Smooth muscle cell (in vitro differentiated cells): ENCODE results near the gene NAP1L4. TPM values are rescaled to one million over a fixed set of nuclear protein-coding genes. Genes with fewer than 3 reads are reported as not detected.

Experiments used
- DNase-seq: peaks from one replicate; lab custom pipeline; 2025; ENCODE audit not compliant: unreplicated experiment; lab: John Stamatoyannopoulos, UW
- H2AFZ ChIP-seq: fragments of 200-600 bp; sonication (generic); 2 replicates; pipeline ENCODE4 v1.6.0; 2016; ENCODE audit warnings: antibody characterized with exemption, low read depth, mild to moderate bottlenecking
- H3F3A ChIP-seq: fragments of 200-600 bp; sonication (generic); 2 replicates; pipeline ENCODE4 v1.6.0; 2017; ENCODE audit warnings: antibody characterized with exemption, low read depth
- H3K27ac ChIP-seq: fragments of 200-600 bp; sonication (generic); 2 replicates; pipeline ENCODE4 v1.5.1; 2016; ENCODE audit warnings: low read depth, mild to moderate bottlenecking
- H3K27me3 ChIP-seq: fragments of 200-600 bp; sonication (generic); 2 replicates; pipeline ENCODE4 v1.6.1; 2016; ENCODE audit warnings: low read depth, mild to moderate bottlenecking
- H3K36me3 ChIP-seq: fragments of 200-600 bp; sonication (generic); 2 replicates; pipeline ENCODE4 v1.5.1; 2016; ENCODE audit warnings: low read depth
- H3K4me1 ChIP-seq: fragments of 200-600 bp; sonication (generic); 2 replicates; pipeline ENCODE4 v1.5.1; 2016; ENCODE audit warnings: low read depth
- H3K4me2 ChIP-seq: fragments of 200-600 bp; sonication (generic); 2 replicates; pipeline ENCODE4 v1.6.0; 2016; ENCODE audit warnings: mild to moderate bottlenecking
- H3K4me3 ChIP-seq: fragments of 200-600 bp; sonication (generic); 2 replicates; pipeline ENCODE4 v1.5.1; 2016; ENCODE audit warnings: mild to moderate bottlenecking
- H3K79me2 ChIP-seq: fragments of 200-600 bp; sonication (generic); 2 replicates; pipeline ENCODE4 v1.6.0; 2016; ENCODE audit warnings: low read depth, mild to moderate bottlenecking
- H3K9ac ChIP-seq: fragments of 200-600 bp; sonication (generic); 2 replicates; pipeline ENCODE4 v1.6.0; 2016; ENCODE audit warnings: low read depth
- H3K9me3 ChIP-seq: fragments of 200-600 bp; sonication (generic); replicated peaks from 2 replicates; pipeline ENCODE4 v1.5.1; 2016; ENCODE audit warnings: low read depth
- H4K20me1 ChIP-seq: fragments of 200-600 bp; sonication (generic); 2 replicates; pipeline ENCODE4 v1.6.0; 2016; ENCODE audit warnings: low read depth
- CTCF ChIP-seq: fragments of 200-600 bp; sonication (generic); IDR thresholded peaks from 2 replicates; pipeline ENCODE4 v1.5.1; 2017; ENCODE audit warnings: borderline replicate concordance, mild to moderate bottlenecking, antibody characterized with exemption; ENCODE audit not compliant: insufficient read depth, poor library complexity, severe bottlenecking
- WGBS: methylation state at CpG from one replicate; pipeline ENCODE4 v1.1.7; 2016; ENCODE audit warnings: low lambda C conversion rate; 5-methylcytosine and 5-hydroxymethylcytosine counted together
- polyA plus RNA-seq: library from polyadenylated mRNA; unstranded; fragments of >200 nt; fragmentation: Nextera tagmentation; extraction: Ambion mirVana; gene quantifications from 2 replicates; pipeline ENCODE4 v1.2.1, GENCODE V29; 2016
- total RNA-seq: library from RNA; depleted of rRNA; stranded (reverse); fragments of >200 nt; gene quantifications from 2 replicates; pipeline ENCODE4 v1.2.3, GENCODE V29; 2014

The NAP1L4 gene
- total and polyA plus RNA-seq, 2 experiments from 2014 or later: 63.1 to 95.0 TPM

- H3K27ac ChIP-seq: no peak overlapping the region
- H3K4me2 ChIP-seq: no peak overlapping the region
- H4K20me1 ChIP-seq: peaks cover 69% of the 10 kb centered on the region
- DNase-seq: no peak
- peaks cover 35% of the 10 kb centered on the region for H3K79me2 ChIP-seq
- H3K36me3 ChIP-seq: peaks cover 11% of the 10 kb centered on the region
- H3K27me3 ChIP-seq: no peaks in the 10 kb centered on the region
- no peaks in the 10 kb centered on the region for H3K4me1 ChIP-seq
- 74% methylated on average over 24 of the region's 24 CpGs for WGBS
- H3K9ac ChIP-seq: no peak overlapping the region
- no peaks in the 10 kb centered on the region for H3K9me3 ChIP-seq
- H2AFZ ChIP-seq: no peak overlapping the region
- peak; percentile 75 for TF ChIP-seq CTCF
- H3F3A ChIP-seq: no peaks in the 10 kb centered on the region
- H3K4me3 ChIP-seq: no peak overlapping the region
Measured at GRCh38 chr11:3037040-3037944, 45.2 kb upstream of the NAP1L4 start.

- Histone ChIP-seq H3K4me3 (no peak overlapping the region), H3K9ac (no peak overlapping the region), H3K4me1 (no peaks in the 10 kb centered on the region), H3K27me3 (no peaks in the 10 kb centered on the region), H3F3A (no peaks in the 10 kb centered on the region), H3K79me2 (peaks cover 32% of the 10 kb centered on the region), H2AFZ (no peak overlapping the region), H3K9me3 (no peaks in the 10 kb centered on the region), H3K4me2 (no peak overlapping the region), H3K27ac (no peak overlapping the region), H4K20me1 (peaks cover 66% of the 10 kb centered on the region), H3K36me3 (peaks cover 11% of the 10 kb centered on the region)
- WGBS: 96% methylated on average over 5 of the region's 5 CpGs
- no peak for DNase-seq
- no peak for TF ChIP-seq CTCF
Measured at GRCh38 chr11:3036419-3036818, 44.3 kb upstream of the NAP1L4 start.

- peaks cover 29% of the 10 kb centered on the region for H3K79me2 ChIP-seq
- no peaks in the 10 kb centered on the region for H3F3A ChIP-seq
- no peak overlapping the region for H3K9ac ChIP-seq
- no peaks in the 10 kb centered on the region for H3K4me1 ChIP-seq
- H3K27ac ChIP-seq: no peak overlapping the region
- no peak for DNase-seq
- H4K20me1 ChIP-seq: peaks cover 66% of the 10 kb centered on the region
- H3K27me3 ChIP-seq: no peaks in the 10 kb centered on the region
- no peak overlapping the region for H3K4me3 ChIP-seq
- H3K4me2 ChIP-seq: no peak overlapping the region
- no peaks in the 10 kb centered on the region for H3K9me3 ChIP-seq
- peaks cover 11% of the 10 kb centered on the region for H3K36me3 ChIP-seq
- no peak overlapping the region for H2AFZ ChIP-seq
- no peak for TF ChIP-seq CTCF
Measured at GRCh38 chr11:3035333-3035732, 43.2 kb upstream of the NAP1L4 start.
